Lower lobe of right lung (tissue), 2 donors: ENCODE data around the gene SH3BP1. TPM values are rescaled to one million over a fixed set of nuclear protein-coding genes. Genes with fewer than 3 reads are reported as not detected.

Experiments used
- ATAC-seq, 2 donors: fragments of 200-7000 bp; cut with Tn5 transposase; one replicate each; pipeline ENCODE4 v1.9.1; 2020 to 2022; ENCODE audit warnings: mild to moderate bottlenecking in 2 of 2, moderate library complexity in 2 of 2
- DNase-seq: peaks from one replicate; pipeline ENCODE4 v3.0.0-alpha.2; 2020
- H3K27ac ChIP-seq: fragments of 200-600 bp; one replicate; pipeline ENCODE4 v1.8.0; 2022
- H3K27me3 ChIP-seq: fragments of 200-600 bp; one replicate; pipeline ENCODE4 v1.8.0; 2022; ENCODE audit warnings: low read depth
- H3K36me3 ChIP-seq: fragments of 200-600 bp; one replicate; pipeline ENCODE4 v1.8.0; 2022; ENCODE audit warnings: mild to moderate bottlenecking
- H3K4me1 ChIP-seq: fragments of 200-600 bp; one replicate; pipeline ENCODE4 v1.8.0; 2022
- H3K4me3 ChIP-seq: fragments of 200-600 bp; one replicate; pipeline ENCODE4 v1.8.0; 2022; ENCODE audit warnings: mild to moderate bottlenecking
- H3K9me3 ChIP-seq: fragments of 200-600 bp; one replicate; pipeline ENCODE4 v1.8.0; 2022
- CTCF ChIP-seq: fragments of 200-600 bp; IDR thresholded peaks from one replicate; pipeline ENCODE4 v1.8.0; 2022; ENCODE audit warnings: antibody characterized with exemption, mild to moderate bottlenecking
- intact Hi-C: fragments of 100-400 bp; cut with DNase I; formaldehyde crosslinking; loops from one replicate; pipeline ENCODE4 v1.11.0; 2022
- total RNA-seq: library from RNA; stranded (reverse); fragmentation: NEBNext Ultra II Directional; extraction: Animal tissue kit (Norgen Biotek cat#: 25700); gene quantifications from one replicate; pipeline ENCODE4 v1.2.1, GENCODE V29; 2021
- donor health status: DM: no; HTN: yes; CAD: no; lungs with severe emphysema.

SH3BP1 gene
- total RNA-seq, 1 donor from 2014 or later: 34.8 TPM

GRCh38 chr22:37625737-37626136 is 13.7 kb upstream of the SH3BP1 start:
- Histone ChIP-seq H3K4me1 (peaks cover 41% of the 10 kb centered on the region), H3K36me3 (peaks cover 68% of the 10 kb centered on the region), H3K9me3 (no peaks in the 10 kb centered on the region), H3K27me3 (no peaks in the 10 kb centered on the region), H3K27ac (peak overlapping the region; percentile 62), H3K4me3 (no peak overlapping the region)
- DNase-seq (no peak), ATAC-seq (no peak)
- no peak for TF ChIP-seq CTCF
- intact Hi-C loops: no loop called here

GRCh38 chr22:37626144-37626543 is 13.3 kb upstream of the SH3BP1 start:
- H3K4me1 ChIP-seq: peaks cover 41% of the 10 kb centered on the region
- no peaks in the 10 kb centered on the region for H3K27me3 ChIP-seq
- H3K36me3 ChIP-seq: peaks cover 68% of the 10 kb centered on the region
- H3K4me3 ChIP-seq: no peak overlapping the region
- no peak for TF ChIP-seq CTCF
- no peaks in the 10 kb centered on the region for H3K9me3 ChIP-seq
- intact Hi-C loops: no loop called here
- ATAC-seq (peak; percentile 63 to 70), DNase-seq (peak; percentile 76)
- peak overlapping the region; percentile 62 for H3K27ac ChIP-seq

- no peak overlapping the region for H3K4me3 ChIP-seq
- DNase-seq (no peak), ATAC-seq (no peak)
- H3K9me3 ChIP-seq: no peaks in the 10 kb centered on the region
- peaks cover 68% of the 10 kb centered on the region for H3K36me3 ChIP-seq
- no peaks in the 10 kb centered on the region for H3K27me3 ChIP-seq
- TF ChIP-seq CTCF: no peak
- intact Hi-C loops: no loop called here
- H3K27ac ChIP-seq: peak overlapping the region; percentile 56
- peaks cover 41% of the 10 kb centered on the region for H3K4me1 ChIP-seq
Observed at GRCh38 chr22:37626556-37627075, 12.9 kb upstream of the SH3BP1 start.

GRCh38 chr22:37627121-37627520 is 12.3 kb upstream of the SH3BP1 start:
- Histone ChIP-seq H3K4me1 (peaks cover 41% of the 10 kb centered on the region), H3K36me3 (peaks cover 68% of the 10 kb centered on the region), H3K9me3 (no peaks in the 10 kb centered on the region), H3K4me3 (no peak overlapping the region), H3K27ac (peak overlapping the region; percentile 56), H3K27me3 (no peaks in the 10 kb centered on the region)
- intact Hi-C loops: no loop called here
- no peak for TF ChIP-seq CTCF
- ATAC-seq (no peak), DNase-seq (no peak)

- Histone ChIP-seq H3K4me3 (no peak overlapping the region), H3K4me1 (peaks cover 45% of the 10 kb centered on the region), H3K9me3 (no peaks in the 10 kb centered on the region), H3K36me3 (peaks cover 68% of the 10 kb centered on the region), H3K27me3 (no peaks in the 10 kb centered on the region), H3K27ac (peak overlapping the region; percentile 56)
- ATAC-seq (peak in 1 of 2 donors; percentile 1), DNase-seq (no peak)
- intact Hi-C loops: no loop called here
- no peak for TF ChIP-seq CTCF
Observed at GRCh38 chr22:37627545-37627944, 11.9 kb upstream of the SH3BP1 start.

- TF ChIP-seq CTCF: no peak
- no peak overlapping the region for H3K27ac ChIP-seq
Observed at GRCh38 chr22:37628830-37629229, 10.6 kb upstream of the SH3BP1 start.

More at GRCh38 chr22:37628830-37629229, 10.6 kb upstream of the SH3BP1 start:
- Histone ChIP-seq H3K27me3 (no peaks in the 10 kb centered on the region), H3K9me3 (no peaks in the 10 kb centered on the region), H3K36me3 (peaks cover 63% of the 10 kb centered on the region), H3K4me1 (peaks cover 52% of the 10 kb centered on the region), H3K4me3 (no peak overlapping the region)
- no peak for ATAC-seq
- intact Hi-C loops: no loop called here
- DNase-seq: no peak
